Left forelimb (tissue), 1 donor: ENCODE results near the gene SESN2.
A peak's percentile ranks its signal among the peaks of the same experiment; 100 is the strongest.

Experiments used
- DNase-seq: peaks from one replicate; pipeline ENCODE4 v3.0.0-alpha.2; 2018; ENCODE audit warnings: low spot score

SESN2 gene, protein sequence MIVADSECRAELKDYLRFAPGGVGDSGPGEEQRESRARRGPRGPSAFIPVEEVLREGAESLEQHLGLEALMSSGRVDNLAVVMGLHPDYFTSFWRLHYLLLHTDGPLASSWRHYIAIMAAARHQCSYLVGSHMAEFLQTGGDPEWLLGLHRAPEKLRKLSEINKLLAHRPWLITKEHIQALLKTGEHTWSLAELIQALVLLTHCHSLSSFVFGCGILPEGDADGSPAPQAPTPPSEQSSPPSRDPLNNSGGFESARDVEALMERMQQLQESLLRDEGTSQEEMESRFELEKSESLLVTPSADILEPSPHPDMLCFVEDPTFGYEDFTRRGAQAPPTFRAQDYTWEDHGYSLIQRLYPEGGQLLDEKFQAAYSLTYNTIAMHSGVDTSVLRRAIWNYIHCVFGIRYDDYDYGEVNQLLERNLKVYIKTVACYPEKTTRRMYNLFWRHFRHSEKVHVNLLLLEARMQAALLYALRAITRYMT

DNA sequence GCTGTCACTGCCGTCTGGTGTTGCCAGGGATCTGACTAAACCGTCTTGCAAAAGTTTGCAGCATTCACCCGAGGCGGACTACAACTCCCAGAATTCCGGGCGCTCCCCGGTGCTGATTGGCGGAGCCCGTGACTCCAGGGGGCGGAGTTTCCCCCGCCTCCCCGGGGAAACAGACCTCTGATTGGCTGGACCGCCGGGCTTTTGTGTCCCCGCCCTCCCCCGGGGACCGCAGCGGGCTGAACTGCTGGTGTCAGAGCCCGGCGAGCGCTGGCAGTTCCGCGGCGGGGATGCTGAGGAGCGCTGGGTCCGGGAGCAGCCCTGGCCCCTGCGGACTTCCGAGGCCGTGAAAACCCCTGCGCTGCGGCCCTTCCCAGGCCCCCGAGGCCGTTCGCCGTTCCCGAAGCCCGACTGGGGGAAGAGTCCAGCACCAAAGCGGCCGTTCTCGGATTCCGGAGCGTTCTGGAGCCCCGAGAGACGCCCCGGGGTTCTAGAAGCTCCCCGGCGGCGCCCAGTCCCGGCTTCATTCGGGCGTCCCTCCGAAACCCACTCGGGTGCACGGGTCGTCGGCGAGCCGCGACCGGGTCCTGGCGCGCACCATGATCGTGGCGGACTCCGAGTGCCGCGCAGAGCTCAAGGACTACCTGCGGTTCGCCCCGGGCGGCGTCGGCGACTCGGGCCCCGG, at the start of gene SESN2:
Gene SESN2, plus strand, starts transcription at position 267 of the 682 bp plus-strand sequence. Its CDS starts 330 bp downstream, at position 597.
- DNase-seq, result peak; percentile 99

DNA sequence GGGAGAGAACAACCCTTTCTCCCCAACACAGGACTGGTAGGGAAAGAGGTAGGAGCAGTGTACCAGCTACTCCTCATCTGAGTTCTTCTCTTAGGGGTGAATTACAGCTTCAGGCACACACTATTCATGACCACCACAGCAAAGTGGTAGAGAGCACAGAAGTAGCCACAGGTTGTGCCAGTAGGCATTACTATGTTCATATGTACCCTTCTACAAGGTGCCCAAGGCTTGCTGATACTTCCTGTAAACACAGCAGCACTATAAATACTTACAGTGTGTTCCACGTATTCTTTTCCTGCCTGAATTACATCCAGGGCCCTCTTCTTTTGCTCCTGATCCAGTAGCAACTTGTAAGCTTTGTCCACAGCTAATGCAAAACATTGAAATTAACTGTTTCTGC, 49.6 kb upstream of the SESN2 start:
- no peak for DNase-seq

- DNase-seq, result no peak
These were observed 46.0 kb upstream of the SESN2 start for GRCh38 chr1:28213315-28213714.

DNA sequence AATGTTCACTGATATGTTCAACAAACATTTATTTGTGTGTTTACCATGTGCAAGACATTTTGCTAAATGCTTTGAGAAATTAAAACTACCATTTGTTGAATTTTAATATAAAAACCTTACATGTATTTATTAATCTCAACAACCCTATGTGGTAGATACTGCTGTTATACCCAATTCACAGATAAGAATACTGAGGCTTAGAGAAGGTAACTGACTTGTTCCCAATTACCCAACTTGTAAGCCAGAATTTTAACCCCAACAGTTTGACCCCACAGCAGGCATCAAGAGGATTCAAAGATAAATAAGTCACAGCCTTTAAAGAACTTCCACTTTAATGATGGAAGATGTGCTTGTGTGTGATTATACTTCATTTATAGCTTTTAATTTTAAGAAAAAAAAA, 30.2 kb upstream of the SESN2 start:
- DNase-seq, result no peak

- no peak for DNase-seq
These were observed 29.3 kb upstream of the SESN2 start for GRCh38 chr1:28229996-28230395.

GRCh38 chr1:28232558-28233263, 26.6 kb upstream of the SESN2 start, which contains the start of gene DNAJC8:
TSS of gene DNAJC8 (minus strand) at chr1:28233029. CDS start at chr1:28232998, 31 bp downstream.
- DNase-seq, result peak; percentile 91

- no peak for DNase-seq
These were observed 26.1 kb upstream of the SESN2 start for GRCh38 chr1:28233264-28233606.

DNA sequence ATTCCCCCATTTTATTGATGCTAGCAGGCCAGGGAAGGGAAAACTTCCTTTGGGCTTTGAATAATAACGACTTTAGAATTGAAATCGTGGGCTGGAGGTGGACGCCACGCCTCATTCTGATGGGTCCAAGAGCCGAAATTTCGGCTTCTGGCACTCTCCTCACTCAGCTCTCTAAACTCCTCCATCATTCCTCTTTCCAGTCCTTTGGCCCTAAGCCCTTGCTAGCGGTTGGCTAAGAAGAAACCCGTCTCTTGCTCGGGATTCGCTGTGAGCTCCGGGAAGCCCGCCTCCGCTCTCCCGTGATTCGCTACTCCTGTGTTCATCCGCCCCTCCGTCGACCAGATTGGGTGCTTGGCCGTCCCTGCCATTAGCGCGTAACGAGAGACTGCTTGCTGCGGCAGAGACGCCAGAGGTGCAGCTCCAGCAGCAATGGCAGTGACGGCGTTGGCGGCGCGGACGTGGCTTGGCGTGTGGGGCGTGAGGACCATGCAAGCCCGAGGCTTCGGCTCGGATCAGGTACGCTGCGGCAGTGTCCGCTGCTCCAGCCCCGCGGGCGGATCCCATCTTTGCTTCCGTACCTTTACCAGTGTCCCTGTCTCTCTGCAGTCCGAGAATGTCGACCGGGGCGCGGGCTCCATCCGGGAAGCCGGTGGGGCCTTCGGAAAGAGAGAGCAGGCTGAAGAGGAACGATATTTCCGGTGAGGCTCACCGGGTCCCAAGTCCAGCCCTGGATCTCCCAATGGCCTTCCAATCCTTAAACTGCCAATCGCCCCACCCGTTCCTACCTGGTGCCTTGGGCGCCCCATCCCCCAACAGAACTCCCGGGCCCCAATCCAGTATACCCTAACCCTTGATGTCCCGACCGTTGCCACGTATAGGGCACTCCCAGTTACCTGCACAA, 23.3 kb upstream of the SESN2 start, which contains the start of gene ATP5IF1:
Gene ATP5IF1, plus strand, starts transcription at position 370 of the 901 bp plus-strand sequence. Its CDS starts 60 bp downstream, at position 430.
- DNase-seq, result peak; percentile 96

DNA sequence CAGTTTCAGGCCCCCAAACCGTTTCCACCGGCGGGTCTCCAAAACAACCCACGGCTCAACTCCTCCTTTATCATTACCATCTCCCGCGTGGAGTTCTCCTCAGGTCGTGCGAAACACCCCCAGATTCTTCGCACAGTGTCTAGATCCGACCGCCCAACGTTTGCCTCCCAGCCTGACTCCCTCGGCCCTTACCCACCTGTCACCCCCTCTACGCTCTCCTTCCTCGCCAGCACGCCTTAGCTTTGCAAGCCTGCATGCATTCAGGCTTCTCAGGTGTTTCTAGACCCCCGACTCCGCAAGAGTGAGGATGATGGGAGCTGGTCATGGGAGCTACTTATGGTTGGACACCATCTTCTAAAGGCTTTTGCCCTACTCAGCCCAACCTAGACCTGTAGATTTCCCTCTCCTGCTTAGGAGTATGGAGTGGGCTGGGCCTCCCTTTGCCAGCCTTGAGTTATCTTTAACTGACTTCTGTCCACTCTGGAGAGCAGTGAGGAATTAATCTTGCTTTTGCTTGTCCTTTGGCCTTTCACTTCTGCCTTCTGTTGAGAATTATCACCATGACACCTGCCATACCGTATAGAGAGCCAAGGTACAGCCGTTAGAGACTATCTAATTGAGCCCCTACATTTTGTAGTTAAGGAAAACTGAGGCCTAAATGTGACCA, 22.5 kb upstream of the SESN2 start:
- no peak for DNase-seq

- no peak for DNase-seq
These were observed 20.3 kb upstream of the SESN2 start for GRCh38 chr1:28239004-28239403.

GRCh38 chr1:28240024-28240423, 19.3 kb upstream of the SESN2 start:
- no peak for DNase-seq

DNA sequence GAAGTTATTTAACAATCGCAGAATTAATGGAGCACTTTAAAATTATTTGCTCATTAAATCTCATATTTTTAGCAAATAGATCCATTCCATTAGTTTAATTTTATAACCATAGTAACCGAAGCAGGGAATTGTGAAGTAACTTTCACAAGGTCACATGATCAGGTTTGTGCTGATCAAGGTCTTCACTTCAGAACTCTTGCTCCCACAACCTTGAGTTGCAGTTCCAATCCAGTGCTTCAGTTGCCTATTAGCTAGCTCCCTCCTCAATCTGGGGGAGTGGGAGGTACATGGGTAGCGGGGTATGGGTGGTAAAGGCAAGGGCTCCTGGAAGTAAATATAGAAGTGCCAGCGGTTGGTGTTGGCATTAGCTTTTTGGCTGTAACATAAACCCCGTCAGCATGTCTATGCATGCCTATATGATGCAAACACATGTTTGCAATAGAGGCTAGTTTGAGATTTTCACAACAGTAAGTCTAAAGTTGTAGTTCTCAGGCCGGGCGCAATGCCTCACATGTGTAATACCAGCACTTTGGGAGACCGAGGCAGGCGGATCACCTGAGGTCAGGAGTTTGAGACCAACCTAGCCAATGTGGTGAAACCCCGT, 17.6 kb upstream of the SESN2 start:
- no peak for DNase-seq

DNA sequence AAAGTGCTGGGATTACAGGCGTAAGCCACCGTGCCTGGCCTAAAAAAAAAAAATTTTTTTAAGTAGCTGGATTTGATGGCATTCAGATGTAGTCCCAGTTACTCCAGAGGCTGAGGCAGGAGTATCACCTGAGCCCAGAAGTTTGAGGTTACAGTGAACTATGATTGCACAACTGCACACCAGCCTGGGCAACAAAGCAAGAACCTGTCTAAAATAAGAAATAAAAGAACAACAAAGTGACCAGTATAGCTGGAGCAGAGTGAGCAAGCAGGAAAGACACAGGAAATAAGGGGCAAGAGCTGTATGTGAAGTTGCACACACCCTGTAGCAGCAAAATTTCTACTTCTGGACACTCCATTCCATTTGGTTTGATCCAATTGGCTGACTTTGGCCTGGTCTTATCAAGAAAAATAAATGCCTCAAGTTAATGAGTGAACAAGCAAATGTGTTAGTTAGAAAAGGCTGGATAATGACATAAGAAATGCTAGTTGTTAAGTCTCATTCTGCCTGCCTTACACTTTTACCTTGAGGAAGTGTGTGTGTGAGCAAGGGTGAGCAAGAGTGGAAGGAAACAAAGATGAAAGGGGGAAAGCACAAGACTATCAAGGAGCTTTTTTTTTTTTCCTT, 15.5 kb upstream of the SESN2 start:
- no peak for DNase-seq

DNA sequence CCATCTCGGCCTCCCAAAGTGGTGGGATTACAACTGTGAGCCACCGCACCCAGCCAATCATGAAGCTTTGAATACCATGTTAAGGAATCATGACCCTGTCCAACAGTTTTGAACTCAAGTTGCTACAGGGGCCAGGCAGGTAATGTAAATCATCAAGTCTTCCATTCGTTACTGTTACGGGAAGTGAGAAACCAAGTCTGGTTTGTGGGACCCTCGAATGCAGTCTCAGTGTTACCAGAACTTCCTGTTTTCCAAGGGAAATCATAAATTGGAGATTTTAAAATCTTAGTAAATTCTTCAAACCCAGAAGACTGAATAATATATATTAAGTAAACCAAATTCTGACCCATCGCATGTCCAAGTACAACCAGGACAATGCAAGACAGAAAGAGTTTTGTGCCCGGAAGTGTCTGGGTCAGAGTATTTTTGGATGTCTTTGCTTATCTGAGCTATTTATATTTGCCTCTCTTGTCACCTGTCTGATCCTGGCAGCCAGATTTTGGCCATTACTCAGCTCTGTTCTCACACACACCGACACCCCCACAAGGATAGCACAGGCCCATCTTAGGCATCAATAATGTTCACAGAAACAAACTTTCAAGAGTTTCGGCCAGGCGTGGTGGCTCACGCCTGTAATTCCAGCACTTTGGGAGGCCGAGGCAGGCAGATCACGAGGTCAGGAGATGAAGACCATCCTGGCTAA, 14.6 kb upstream of the SESN2 start:
- no peak for DNase-seq

- no peak for DNase-seq
These were observed 12.9 kb upstream of the SESN2 start for GRCh38 chr1:28246427-28246832.

DNA sequence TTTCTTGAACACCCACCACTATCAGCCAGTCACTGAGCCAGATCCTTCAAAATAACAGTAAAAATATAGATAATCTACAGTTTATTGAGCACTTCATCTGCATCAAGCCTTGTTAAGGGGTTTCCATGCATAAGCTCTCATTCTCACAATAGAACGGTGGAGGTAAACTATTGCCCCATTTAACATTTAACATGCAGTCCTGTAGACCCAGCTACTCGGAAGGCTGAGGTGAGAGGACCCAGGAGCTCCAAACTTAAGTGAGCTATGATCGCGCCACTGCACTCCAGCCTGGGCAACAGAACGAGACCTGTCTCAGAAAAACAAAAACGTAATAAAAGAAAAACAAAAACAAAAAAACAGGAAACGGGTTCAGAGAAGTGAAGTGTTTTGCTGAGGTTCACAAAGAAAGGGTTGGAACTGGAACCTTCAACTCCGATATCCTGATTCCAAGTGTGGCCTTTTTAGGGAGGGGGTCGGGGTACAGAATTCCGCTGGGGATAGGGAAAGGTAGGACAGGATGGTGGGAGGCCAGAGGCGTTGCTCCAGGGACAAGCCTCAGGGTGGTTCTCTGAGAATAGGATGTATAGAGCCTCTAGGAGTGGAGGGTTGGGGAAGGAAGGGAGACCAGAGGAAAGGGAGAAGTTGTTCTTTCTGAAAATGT, 11.6 kb upstream of the SESN2 start:
- DNase-seq, result no peak

DNA sequence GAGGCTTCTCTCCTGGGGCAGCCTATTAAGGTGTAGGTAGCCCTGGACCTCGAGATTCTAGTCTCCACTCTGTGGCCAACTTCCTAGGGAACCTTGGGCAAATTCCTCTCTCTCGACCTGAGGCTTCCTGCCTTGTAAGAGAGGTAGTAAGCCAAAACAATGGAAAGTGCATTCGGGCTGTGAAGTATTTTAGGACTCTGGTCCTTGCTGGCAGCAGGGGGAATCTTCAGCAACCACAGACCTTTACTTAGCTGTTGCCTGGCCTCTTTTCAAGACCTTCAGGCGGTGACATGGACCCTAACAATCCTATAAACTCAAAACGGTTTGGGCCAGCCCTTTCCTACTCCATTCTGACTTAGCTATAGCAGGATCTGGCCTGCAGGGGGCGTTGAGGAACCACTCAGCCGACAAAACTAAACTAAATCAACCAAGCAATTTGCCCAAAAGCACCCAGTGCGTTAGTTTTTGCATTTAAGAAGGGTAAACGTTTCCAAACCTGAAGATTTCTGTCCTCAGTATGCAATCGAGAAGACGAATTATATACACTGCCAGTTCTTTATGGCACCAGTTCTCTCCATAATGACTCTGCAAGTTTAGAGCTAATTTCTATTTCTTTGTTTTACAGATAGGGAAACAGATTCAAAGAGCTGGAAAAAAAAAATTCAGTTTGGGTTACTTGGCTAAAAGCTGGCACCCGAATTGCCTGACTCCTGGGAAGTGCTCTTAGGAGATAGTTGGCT, 10.9 kb upstream of the SESN2 start:
- DNase-seq, result peak; percentile 83
